HEK293 (cell line): ENCODE results near the gene NOL9.
A peak's percentile ranks its signal among the peaks of the same experiment; 100 is the strongest.

Source experiments
- EGR2 ChIP-seq: fragments of 450-650 bp; formaldehyde crosslinking; IDR thresholded peaks from 2 replicates; pipeline ENCODE4 v1.5.1; 2016; ENCODE audit warnings: low read depth, missing biosample characterization, missing genetic modification characterization
- GLI2 ChIP-seq: fragments of 450-650 bp; formaldehyde crosslinking; IDR thresholded peaks from 2 replicates; pipeline ENCODE4; 2017; ENCODE audit warnings: missing biosample characterization, missing genetic modification characterization, low read depth, borderline replicate concordance
- HOXA7 ChIP-seq: sonication (generic); formaldehyde crosslinking; IDR thresholded peaks from 2 replicates; pipeline ENCODE4 v1.8.1; 2022; ENCODE audit warnings: missing genetic modification reagents, borderline replicate concordance
- RBAK ChIP-seq: fragments of 450-650 bp; formaldehyde crosslinking; IDR thresholded peaks from 2 replicates; pipeline ENCODE4 v1.5.1; 2016; ENCODE audit warnings: missing biosample characterization, missing genetic modification characterization
- ZBTB21 ChIP-seq: fragments of 450-650 bp; formaldehyde crosslinking; IDR thresholded peaks from 2 replicates; pipeline ENCODE4 v1.5.1; 2017; ENCODE audit warnings: missing biosample characterization, missing genetic modification characterization
- ZNF221 ChIP-seq: fragments of 450-650 bp; formaldehyde crosslinking; IDR thresholded peaks from 2 replicates; pipeline ENCODE4 v1.5.1; 2017; ENCODE audit warnings: missing biosample characterization, missing genetic modification characterization, borderline replicate concordance
- ZNF302 ChIP-seq: fragments of 450-650 bp; formaldehyde crosslinking; IDR thresholded peaks from 2 replicates; pipeline ENCODE4 v1.5.1; 2016; ENCODE audit warnings: missing biosample characterization, missing genetic modification characterization, low read depth
- ZNF350 ChIP-seq: fragments of 450-650 bp; formaldehyde crosslinking; IDR thresholded peaks from 2 replicates; pipeline ENCODE4 v1.5.0; 2017; ENCODE audit warnings: missing biosample characterization, mild to moderate bottlenecking, missing genetic modification characterization
- ZNF391 ChIP-seq: fragments of 450-650 bp; formaldehyde crosslinking; IDR thresholded peaks from 2 replicates; pipeline ENCODE4 v1.5.1; 2016; ENCODE audit warnings: low read depth, missing biosample characterization, missing genetic modification characterization, borderline replicate concordance
- ZNF548 ChIP-seq: fragments of 450-650 bp; formaldehyde crosslinking; IDR thresholded peaks from 2 replicates; pipeline ENCODE4 v1.5.1; 2016; ENCODE audit warnings: missing biosample characterization, missing genetic modification characterization
- ZNF596 ChIP-seq: fragments of 450-650 bp; IDR thresholded peaks from 2 replicates; pipeline ENCODE4 v1.5.0; 2018; ENCODE audit warnings: missing biosample characterization, mild to moderate bottlenecking, missing genetic modification characterization, moderate library complexity
- ZNF629 ChIP-seq: fragments of 450-650 bp; formaldehyde crosslinking; IDR thresholded peaks from 2 replicates; pipeline ENCODE4 v1.5.1; 2017; ENCODE audit warnings: missing biosample characterization, missing genetic modification characterization
- ZNF707 ChIP-seq: fragments of 450-650 bp; formaldehyde crosslinking; IDR thresholded peaks from 2 replicates; pipeline ENCODE4 v1.5.1; 2016; ENCODE audit warnings: missing biosample characterization, missing genetic modification characterization
- ZNF76 ChIP-seq: fragments of 450-650 bp; formaldehyde crosslinking; IDR thresholded peaks from 2 replicates; pipeline ENCODE4; 2016; ENCODE audit warnings: low read depth, missing biosample characterization, missing genetic modification characterization, borderline replicate concordance
- ZNF785 ChIP-seq: fragments of 450-650 bp; formaldehyde crosslinking; IDR thresholded peaks from 2 replicates; pipeline ENCODE4 v1.5.1; 2016; ENCODE audit warnings: missing biosample characterization, missing genetic modification characterization
- TF ChIP-seq, protein P1 (sequence below): fragments of 450-650 bp; formaldehyde crosslinking; conservative IDR thresholded peaks from 2 replicates; pipeline ENCODE4 v1.5.1; 2016; ENCODE audit warnings: low read depth, missing biosample characterization, missing genetic modification characterization
- TF ChIP-seq, protein P2 (sequence below): fragments of 450-650 bp; formaldehyde crosslinking; IDR thresholded peaks from 2 replicates; pipeline ENCODE4 v1.5.1; 2017; ENCODE audit warnings: missing biosample characterization, missing genetic modification characterization
- TF ChIP-seq, protein P3 (sequence below): fragments of 450-650 bp; IDR thresholded peaks from 2 replicates; pipeline ENCODE4 v1.5.1; 2018; ENCODE audit warnings: missing biosample characterization, mild to moderate bottlenecking, missing genetic modification characterization
- TF ChIP-seq, protein P4 (sequence below): fragments of 450-650 bp; IDR thresholded peaks from 2 replicates; pipeline ENCODE4 v1.5.1; 2018; ENCODE audit warnings: missing biosample characterization, missing genetic modification characterization
- TF ChIP-seq, protein P5 (sequence below): fragments of 450-650 bp; formaldehyde crosslinking; IDR thresholded peaks from 2 replicates; pipeline ENCODE4 v1.5.1; 2016; ENCODE audit warnings: missing biosample characterization, missing genetic modification characterization
- TF ChIP-seq, protein P6 (sequence below): fragments of 450-650 bp; formaldehyde crosslinking; IDR thresholded peaks from 2 replicates; pipeline ENCODE4 v1.5.1; 2016; ENCODE audit warnings: missing biosample characterization, missing genetic modification characterization
- TF ChIP-seq, protein P7 (sequence below): fragments of 450-650 bp; formaldehyde crosslinking; IDR thresholded peaks from 2 replicates; pipeline ENCODE4; 2016; ENCODE audit warnings: missing biosample characterization, missing genetic modification characterization

The NOL9 gene

DNA sequence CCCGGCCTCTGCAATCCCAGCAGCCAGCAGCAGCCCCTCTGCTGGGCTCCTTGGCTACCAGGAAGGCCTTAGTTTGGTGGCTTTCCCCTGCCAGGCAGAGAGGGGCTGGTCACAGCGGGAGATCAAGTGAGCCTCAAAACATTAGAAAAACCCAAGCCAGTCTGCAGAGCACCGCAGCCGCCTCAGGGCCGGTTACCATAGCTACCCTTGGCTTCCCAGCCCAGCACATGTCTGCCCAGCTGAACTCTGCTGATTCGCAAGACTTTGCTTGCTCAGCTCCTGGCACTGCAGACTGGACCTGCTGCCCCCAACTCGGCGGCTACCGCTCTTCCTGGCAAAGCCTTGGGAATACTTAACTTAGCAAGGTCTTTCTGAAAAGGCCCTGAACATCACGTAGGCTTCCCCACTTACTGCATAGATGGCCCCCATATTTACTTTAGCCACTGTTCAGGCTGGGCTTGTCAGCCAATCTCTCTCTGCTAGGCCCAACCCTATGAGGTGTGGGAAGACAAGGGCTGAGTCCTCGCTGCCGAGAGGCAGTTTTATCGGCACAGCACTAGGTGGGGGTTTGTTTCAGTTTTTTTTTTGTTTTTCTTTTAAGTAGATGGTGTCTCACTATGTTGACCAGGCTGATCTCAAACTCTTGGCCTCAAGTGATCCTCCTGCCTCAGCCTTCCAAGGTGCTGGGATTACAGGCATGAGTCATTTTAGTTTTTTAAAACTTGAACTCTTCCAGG, 34.2 kb downstream of the NOL9 start (continued):
- TF ChIP-seq, protein P1, sequence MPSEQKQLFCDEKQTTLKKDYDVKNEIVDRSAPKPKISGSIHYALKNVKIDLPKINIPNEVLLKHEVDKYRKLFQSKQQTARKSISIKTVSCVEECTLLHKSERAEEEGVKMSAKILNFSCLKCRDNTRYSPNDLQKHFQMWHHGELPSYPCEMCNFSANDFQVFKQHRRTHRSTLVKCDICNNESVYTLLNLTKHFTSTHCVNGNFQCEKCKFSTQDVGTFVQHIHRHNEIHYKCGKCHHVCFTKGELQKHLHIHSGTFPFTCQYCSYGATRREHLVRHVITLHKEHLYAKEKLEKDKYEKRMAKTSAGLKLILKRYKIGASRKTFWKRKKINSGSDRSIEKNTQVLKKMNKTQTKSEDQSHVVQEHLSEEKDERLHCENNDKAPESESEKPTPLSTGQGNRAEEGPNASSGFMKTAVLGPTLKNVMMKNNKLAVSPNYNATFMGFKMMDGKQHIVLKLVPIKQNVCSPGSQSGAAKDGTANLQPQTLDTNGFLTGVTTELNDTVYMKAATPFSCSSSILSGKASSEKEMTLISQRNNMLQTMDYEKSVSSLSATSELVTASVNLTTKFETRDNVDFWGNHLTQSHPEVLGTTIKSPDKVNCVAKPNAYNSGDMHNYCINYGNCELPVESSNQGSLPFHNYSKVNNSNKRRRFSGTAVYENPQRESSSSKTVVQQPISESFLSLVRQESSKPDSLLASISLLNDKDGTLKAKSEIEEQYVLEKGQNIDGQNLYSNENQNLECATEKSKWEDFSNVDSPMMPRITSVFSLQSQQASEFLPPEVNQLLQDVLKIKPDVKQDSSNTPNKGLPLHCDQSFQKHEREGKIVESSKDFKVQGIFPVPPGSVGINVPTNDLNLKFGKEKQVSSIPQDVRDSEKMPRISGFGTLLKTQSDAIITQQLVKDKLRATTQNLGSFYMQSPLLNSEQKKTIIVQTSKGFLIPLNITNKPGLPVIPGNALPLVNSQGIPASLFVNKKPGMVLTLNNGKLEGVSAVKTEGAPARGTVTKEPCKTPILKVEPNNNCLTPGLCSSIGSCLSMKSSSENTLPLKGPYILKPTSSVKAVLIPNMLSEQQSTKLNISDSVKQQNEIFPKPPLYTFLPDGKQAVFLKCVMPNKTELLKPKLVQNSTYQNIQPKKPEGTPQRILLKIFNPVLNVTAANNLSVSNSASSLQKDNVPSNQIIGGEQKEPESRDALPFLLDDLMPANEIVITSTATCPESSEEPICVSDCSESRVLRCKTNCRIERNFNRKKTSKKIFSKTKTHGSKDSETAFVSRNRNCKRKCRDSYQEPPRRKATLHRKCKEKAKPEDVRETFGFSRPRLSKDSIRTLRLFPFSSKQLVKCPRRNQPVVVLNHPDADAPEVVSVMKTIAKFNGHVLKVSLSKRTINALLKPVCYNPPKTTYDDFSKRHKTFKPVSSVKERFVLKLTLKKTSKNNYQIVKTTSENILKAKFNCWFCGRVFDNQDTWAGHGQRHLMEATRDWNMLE (tag by site-specific recombination) = no peak
- TF ChIP-seq ZNF785 (tag by site-specific recombination) (no peak), ZNF596 (tag by site-specific recombination) (no peak), ZNF391 (tag by site-specific recombination) (no peak), HOXA7 (CRISPR knock-in tag) (no peak), RBAK (tag by site-specific recombination) (no peak), ZNF76 (no peak), EGR2 (tag by site-specific recombination) (no peak), ZNF548 (no peak), ZNF707 (tag by site-specific recombination) (no peak), ZNF221 (tag by site-specific recombination) (no peak), ZNF629 (peak; percentile 10; the same call in 1 of the 2 replicates), GLI2 (no peak), ZNF350 (tag by site-specific recombination) (no peak), ZBTB21 (tag by site-specific recombination) (no peak), ZNF302 (no peak)
- TF ChIP-seq, protein P2, sequence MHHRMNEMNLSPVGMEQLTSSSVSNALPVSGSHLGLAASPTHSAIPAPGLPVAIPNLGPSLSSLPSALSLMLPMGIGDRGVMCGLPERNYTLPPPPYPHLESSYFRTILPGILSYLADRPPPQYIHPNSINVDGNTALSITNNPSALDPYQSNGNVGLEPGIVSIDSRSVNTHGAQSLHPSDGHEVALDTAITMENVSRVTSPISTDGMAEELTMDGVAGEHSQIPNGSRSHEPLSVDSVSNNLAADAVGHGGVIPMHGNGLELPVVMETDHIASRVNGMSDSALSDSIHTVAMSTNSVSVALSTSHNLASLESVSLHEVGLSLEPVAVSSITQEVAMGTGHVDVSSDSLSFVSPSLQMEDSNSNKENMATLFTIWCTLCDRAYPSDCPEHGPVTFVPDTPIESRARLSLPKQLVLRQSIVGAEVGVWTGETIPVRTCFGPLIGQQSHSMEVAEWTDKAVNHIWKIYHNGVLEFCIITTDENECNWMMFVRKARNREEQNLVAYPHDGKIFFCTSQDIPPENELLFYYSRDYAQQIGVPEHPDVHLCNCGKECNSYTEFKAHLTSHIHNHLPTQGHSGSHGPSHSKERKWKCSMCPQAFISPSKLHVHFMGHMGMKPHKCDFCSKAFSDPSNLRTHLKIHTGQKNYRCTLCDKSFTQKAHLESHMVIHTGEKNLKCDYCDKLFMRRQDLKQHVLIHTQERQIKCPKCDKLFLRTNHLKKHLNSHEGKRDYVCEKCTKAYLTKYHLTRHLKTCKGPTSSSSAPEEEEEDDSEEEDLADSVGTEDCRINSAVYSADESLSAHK (tag by site-specific recombination) = no peak
- TF ChIP-seq, protein P3, sequence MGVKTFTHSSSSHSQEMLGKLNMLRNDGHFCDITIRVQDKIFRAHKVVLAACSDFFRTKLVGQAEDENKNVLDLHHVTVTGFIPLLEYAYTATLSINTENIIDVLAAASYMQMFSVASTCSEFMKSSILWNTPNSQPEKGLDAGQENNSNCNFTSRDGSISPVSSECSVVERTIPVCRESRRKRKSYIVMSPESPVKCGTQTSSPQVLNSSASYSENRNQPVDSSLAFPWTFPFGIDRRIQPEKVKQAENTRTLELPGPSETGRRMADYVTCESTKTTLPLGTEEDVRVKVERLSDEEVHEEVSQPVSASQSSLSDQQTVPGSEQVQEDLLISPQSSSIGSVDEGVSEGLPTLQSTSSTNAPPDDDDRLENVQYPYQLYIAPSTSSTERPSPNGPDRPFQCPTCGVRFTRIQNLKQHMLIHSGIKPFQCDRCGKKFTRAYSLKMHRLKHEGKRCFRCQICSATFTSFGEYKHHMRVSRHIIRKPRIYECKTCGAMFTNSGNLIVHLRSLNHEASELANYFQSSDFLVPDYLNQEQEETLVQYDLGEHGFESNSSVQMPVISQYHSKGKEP = 0 out of 2 replicates have a peak, but pooled peaks have one; percentile 35
- TF ChIP-seq, protein P4, sequence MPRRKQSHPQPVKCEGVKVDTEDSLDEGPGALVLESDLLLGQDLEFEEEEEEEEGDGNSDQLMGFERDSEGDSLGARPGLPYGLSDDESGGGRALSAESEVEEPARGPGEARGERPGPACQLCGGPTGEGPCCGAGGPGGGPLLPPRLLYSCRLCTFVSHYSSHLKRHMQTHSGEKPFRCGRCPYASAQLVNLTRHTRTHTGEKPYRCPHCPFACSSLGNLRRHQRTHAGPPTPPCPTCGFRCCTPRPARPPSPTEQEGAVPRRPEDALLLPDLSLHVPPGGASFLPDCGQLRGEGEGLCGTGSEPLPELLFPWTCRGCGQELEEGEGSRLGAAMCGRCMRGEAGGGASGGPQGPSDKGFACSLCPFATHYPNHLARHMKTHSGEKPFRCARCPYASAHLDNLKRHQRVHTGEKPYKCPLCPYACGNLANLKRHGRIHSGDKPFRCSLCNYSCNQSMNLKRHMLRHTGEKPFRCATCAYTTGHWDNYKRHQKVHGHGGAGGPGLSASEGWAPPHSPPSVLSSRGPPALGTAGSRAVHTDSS (tag by site-specific recombination) = no peak
- TF ChIP-seq, protein P5, sequence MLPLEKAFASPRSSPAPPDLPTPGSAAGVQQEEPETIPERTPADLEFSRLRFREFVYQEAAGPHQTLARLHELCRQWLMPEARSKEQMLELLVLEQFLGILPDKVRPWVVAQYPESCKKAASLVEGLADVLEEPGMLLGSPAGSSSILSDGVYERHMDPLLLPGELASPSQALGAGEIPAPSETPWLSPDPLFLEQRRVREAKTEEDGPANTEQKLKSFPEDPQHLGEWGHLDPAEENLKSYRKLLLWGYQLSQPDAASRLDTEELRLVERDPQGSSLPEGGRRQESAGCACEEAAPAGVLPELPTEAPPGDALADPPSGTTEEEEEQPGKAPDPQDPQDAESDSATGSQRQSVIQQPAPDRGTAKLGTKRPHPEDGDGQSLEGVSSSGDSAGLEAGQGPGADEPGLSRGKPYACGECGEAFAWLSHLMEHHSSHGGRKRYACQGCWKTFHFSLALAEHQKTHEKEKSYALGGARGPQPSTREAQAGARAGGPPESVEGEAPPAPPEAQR (tag by site-specific recombination) = no peak
- TF ChIP-seq, protein P6, sequence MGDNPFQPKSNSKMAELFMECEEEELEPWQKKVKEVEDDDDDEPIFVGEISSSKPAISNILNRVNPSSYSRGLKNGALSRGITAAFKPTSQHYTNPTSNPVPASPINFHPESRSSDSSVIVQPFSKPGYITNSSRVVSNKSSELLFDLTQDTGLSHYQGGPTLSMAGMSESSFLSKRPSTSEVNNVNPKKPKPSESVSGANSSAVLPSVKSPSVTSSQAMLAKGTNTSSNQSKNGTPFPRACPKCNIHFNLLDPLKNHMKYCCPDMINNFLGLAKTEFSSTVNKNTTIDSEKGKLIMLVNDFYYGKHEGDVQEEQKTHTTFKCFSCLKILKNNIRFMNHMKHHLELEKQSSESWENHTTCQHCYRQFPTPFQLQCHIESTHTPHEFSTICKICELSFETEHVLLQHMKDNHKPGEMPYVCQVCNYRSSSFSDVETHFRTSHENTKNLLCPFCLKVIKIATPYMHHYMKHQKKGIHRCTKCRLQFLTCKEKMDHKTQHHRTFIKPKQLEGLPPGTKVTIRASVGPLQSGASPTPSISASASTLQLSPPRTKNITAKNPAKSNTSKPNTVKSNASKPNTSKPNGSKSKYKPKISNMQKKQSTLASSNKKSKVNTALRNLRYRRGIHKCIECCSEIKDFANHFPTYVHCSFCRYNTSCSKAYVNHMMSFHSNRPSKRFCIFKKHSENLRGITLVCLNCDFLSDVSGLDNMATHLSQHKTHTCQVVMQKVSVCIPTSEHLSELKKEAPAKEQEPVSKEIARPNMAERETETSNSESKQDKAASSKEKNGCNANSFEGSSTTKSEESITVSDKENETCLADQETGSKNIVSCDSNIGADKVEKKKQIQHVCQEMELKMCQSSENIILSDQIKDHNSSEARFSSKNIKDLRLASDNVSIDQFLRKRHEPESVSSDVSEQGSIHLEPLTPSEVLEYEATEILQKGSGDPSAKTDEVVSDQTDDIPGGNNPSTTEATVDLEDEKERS = no peak
- TF ChIP-seq, protein P7, sequence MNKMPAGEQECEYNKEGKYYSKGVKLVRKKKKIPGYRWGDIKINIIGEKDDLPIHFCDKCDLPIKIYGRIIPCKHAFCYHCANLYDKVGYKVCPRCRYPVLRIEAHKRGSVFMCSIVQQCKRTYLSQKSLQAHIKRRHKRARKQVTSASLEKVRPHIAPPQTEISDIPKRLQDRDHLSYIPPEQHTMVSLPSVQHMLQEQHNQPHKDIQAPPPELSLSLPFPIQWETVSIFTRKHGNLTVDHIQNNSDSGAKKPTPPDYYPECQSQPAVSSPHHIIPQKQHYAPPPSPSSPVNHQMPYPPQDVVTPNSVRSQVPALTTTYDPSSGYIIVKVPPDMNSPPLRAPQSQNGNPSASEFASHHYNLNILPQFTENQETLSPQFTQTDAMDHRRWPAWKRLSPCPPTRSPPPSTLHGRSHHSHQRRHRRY (tag by site-specific recombination) = no peak
